K562 (cell line): ENCODE results near the gene ZC3H12C.

Experiments used
- DDX20 ChIP-seq: fragments of 450-650 bp; IDR thresholded peaks from 2 replicates; pipeline ENCODE4 v1.6.1; 2016; ENCODE audit warnings: missing genetic modification characterization, low read depth, mild to moderate bottlenecking, missing compliant biosample characterization, moderate library complexity
- EP300 ChIP-seq: IDR thresholded peaks from 2 replicates; pipeline ENCODE4 v1.6.1; 2012; ENCODE audit warnings: low read length, improper control_type of control experiment
- PRPF4 ChIP-seq: fragments of 200-400 bp; formaldehyde crosslinking; IDR thresholded peaks from one replicate; pipeline ENCODE4 v1.6.1; 2017; ENCODE audit warnings: low read length, low read depth, mild to moderate bottlenecking; ENCODE audit not compliant: insufficient read depth, poor library complexity, severe bottlenecking
- SP2 ChIP-seq: IDR thresholded peaks from 2 replicates; pipeline ENCODE4 v1.6.1; 2011; ENCODE audit warnings: mild to moderate bottlenecking, low read depth, low read length, moderate library complexity; ENCODE audit not compliant: poor library complexity, severe bottlenecking; ENCODE audit errors: extremely low read depth
- SRF ChIP-seq, 2 experiments: fragments of 250-450, 450-650 bp in 1 of 2; sonication (Bioruptor Pico) in 1 of 2; sonication (generic) in 1 of 2; formaldehyde crosslinking; IDR thresholded peaks; 2 replicates each; pipeline versions ENCODE4 v1.5.0 to v1.5.1; 2020 to 2022; ENCODE audit warnings: mild to moderate bottlenecking in 1 of 2, missing genetic modification reagents in 1 of 2
- TEAD4 ChIP-seq, 2 experiments: sonication (generic) in 1 of 2; formaldehyde crosslinking in 1 of 2; IDR thresholded peaks; 2 replicates each; pipeline versions ENCODE4 v1.6.1 to v1.8.0; 2012 to 2022; ENCODE audit warnings: borderline replicate concordance in 1 of 2, inconsistent platforms in 1 of 2, low read length in 1 of 2, mild to moderate bottlenecking in 1 of 2, missing genetic modification reagents in 1 of 2
- TF ChIP-seq, protein P1 (sequence below): fragments of 250-450 bp; sonication (Bioruptor Pico); IDR thresholded peaks from 2 replicates; pipeline ENCODE4 v1.5.0; 2020; ENCODE audit warnings: mild to moderate bottlenecking, borderline replicate concordance
- TF ChIP-seq, protein P2 (sequence below), 3 experiments: IDR thresholded peaks in 2 of 3; conservative IDR thresholded peaks in 1 of 3; 2 replicates each; pipeline ENCODE4 v1.5.1; 2011 to 2012; ENCODE audit warnings: low read length in 3 of 3, mild to moderate bottlenecking in 3 of 3, control low read depth in 2 of 3, improper control_type of control experiment in 1 of 3, inconsistent platforms in 1 of 3, low read depth in 1 of 3, mixed read lengths in 1 of 3, moderate library complexity in 1 of 3; ENCODE audit not compliant: insufficient read depth in 2 of 3

DNA sequence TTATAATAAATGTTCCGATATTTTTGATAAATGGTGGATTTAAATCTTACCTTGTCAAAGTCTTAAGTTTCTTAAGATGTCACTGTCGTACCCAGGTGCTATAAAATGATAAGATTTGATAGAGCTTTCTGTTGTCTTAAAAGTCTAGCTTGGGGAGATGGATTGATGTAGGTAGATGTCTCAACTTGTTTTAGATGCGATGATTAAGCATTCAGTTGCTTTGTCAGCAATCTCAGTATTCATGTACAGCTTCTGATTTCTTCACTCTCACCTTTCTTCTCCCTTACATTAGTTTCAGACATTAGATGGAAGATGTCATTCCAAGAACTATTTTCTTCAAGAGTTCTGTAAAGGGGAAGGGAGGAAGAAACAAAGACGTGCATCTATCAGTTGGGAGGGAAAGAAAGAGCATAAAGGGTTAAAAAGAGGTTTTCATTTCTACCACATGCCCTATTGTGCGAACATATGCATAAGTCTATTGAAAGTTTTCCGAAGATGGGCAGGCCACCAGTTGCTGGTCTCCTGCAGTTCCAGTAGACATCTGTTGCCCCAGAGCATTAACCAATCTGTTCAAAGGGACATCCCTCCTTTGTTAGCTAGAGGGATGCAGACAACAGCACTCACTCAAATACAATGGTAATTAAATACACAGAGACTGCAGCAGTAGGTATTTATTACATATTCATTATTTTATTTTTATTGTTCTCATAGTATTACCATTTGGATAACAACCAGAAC is 38.4 kb downstream of the ZC3H12C start:
- TF ChIP-seq SRF (CRISPR knock-in tag; IDR thresholded peaks at IDR 0.05) (no peak), TEAD4 (IDR thresholded peaks at IDR 0.05; ENCODE audit: low read length) (no peak), TEAD4 (CRISPR knock-in tag; IDR thresholded peaks at IDR 0.05; ENCODE audit: borderline replicate concordance) (no peak), PRPF4 (no peak), DDX20 (tag) (no peak), EP300 (no peak), SP2 (no peak)
- TF ChIP-seq, protein P1, sequence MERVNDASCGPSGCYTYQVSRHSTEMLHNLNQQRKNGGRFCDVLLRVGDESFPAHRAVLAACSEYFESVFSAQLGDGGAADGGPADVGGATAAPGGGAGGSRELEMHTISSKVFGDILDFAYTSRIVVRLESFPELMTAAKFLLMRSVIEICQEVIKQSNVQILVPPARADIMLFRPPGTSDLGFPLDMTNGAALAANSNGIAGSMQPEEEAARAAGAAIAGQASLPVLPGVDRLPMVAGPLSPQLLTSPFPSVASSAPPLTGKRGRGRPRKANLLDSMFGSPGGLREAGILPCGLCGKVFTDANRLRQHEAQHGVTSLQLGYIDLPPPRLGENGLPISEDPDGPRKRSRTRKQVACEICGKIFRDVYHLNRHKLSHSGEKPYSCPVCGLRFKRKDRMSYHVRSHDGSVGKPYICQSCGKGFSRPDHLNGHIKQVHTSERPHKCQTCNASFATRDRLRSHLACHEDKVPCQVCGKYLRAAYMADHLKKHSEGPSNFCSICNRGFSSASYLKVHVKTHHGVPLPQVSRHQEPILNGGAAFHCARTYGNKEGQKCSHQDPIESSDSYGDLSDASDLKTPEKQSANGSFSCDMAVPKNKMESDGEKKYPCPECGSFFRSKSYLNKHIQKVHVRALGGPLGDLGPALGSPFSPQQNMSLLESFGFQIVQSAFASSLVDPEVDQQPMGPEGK (CRISPR knock-in tag) = no peak
- TF ChIP-seq, protein P2, sequence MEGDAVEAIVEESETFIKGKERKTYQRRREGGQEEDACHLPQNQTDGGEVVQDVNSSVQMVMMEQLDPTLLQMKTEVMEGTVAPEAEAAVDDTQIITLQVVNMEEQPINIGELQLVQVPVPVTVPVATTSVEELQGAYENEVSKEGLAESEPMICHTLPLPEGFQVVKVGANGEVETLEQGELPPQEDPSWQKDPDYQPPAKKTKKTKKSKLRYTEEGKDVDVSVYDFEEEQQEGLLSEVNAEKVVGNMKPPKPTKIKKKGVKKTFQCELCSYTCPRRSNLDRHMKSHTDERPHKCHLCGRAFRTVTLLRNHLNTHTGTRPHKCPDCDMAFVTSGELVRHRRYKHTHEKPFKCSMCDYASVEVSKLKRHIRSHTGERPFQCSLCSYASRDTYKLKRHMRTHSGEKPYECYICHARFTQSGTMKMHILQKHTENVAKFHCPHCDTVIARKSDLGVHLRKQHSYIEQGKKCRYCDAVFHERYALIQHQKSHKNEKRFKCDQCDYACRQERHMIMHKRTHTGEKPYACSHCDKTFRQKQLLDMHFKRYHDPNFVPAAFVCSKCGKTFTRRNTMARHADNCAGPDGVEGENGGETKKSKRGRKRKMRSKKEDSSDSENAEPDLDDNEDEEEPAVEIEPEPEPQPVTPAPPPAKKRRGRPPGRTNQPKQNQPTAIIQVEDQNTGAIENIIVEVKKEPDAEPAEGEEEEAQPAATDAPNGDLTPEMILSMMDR (IDR thresholded peaks at IDR 0.05 in 2 of 3, conservative IDR thresholded peaks at IDR 0.05 in 1 of 3; ENCODE audit: insufficient read depth in 2 of 3, low read depth in 1 of 3, low read length in 3 of 3) = no peak
